Measurements from ENCODE around the gene DEDD2.
A peak's percentile ranks its signal among the peaks of the same experiment; 100 is the strongest.

DEDD2 gene

DNA sequence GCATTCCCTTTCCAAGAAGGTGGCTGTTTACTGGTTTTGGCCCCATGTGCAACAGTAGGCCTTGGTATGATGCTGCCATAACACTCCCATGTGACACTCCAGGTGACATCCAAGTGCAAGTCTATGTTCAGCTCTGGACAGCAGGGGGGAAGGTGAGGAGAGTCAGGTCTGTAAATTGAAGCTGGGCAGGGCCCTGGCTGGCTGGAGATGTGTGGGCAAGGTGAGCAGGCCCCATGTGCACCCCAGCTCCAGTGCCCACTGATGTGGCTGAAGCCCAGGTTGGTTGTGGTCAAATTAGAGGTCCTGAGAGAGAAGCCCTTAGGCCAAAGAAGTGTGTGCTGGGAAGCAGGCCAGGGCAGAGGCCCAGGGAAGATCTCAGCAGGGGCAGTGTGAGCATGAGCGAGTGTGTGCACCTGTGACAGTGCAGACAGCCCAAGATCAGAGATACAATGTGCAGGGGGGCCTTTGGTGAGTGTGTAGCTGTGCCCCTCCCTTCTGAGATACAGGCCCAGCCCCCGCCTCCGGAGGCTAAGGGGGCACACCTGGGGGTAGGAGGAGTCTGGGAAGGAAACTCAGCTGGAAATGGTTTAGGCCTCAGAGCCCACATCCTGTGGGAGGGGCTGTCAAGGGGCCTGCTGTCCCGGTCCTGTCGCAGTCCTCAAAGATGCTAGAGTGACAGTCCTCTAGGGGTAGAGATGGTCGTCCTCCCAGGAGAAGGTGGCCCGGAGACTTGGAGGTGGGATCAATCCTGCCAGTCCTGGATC, 18.6 kb downstream of the DEDD2 start:
- DNase-seq, result peak; percentile 85

DNA sequence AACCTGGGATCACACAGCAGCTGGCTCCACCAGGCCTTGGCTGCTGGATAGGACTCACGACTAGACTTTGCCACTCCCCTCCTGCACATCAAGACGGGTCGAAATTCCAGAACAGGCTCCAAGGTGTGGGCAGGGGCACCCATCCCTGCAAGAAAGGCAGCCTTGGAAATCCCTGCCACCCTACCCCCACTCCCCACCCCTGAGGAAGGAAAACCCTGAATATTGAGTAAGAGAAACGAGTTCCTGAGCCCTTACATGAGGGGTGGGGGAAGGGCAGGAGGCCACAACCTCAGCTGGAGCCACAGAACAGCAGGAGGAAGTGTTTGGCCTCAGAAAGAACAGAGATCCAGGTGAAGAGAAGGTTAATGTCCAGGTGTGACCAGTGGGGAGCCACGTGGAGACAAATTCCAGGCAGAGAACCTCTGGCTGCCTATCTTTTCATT, 20.1 kb downstream of the DEDD2 start:
- DNase-seq, result no peak

DNA sequence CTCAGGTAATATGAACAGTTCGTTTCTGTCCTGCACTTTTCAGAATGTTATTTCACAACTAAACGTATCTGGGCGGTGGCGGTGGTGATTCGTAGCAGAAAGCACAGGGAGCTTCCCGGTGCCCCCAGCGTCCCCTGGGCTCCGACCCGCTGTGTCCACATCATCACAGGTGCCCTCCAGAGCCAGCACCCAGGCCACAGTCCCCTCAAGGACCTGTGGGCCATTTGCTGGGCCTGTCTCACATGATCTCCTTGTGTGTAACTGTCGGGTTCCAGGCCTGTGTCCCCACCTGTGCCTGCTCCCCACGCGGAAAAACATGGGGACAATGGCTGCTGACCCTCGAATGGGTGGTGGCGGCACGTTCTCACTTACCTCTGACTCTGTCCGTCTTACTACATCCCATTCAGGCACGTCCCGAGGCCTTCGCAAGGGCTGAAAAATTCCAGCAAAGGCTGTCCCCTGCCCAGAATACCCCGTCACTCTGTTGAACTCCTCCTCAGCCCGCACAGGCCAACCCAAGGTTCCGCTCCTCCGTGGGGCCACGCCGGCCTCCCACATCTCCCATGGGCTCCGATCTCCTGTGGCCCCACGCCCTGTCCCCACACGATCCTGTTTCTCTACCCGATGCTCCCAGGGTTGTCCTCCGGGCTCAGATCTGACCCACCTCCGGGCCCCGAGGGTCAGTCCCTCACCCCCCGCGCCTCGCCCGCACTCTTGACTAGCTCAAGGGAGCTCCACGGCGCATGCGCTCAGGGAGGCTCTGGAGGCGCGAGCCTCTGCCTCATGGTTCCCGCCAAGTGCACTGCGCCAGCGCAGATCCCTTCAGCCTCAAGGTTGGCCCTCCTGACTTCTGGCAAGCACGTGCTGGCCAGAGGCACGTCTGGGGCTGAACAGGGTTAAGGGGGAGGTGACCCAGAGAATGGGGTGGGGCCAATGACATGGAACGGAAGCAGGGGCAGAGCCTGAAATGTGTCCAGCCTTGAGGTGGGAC, 21.2 kb downstream of the DEDD2 start:
- DNase-seq, result no peak

DNA sequence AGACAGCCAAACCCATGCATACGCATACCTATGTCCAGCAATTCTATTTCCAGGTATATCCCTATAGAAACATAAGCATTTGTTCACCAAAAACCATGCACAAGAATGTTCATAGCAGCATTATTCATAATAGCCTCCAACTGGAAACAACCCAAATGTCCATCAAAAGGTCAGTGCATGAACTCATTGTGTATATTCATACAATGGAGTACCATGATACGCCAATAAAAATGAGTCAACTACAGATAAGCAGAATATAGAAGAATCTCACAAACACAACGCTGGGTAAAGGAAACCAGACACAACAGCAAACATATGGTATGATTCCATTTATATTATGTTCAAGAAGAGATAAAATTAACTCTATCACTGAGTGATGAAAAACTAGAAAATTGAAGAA, 23.8 kb downstream of the DEDD2 start:
- no peak for DNase-seq

DNA sequence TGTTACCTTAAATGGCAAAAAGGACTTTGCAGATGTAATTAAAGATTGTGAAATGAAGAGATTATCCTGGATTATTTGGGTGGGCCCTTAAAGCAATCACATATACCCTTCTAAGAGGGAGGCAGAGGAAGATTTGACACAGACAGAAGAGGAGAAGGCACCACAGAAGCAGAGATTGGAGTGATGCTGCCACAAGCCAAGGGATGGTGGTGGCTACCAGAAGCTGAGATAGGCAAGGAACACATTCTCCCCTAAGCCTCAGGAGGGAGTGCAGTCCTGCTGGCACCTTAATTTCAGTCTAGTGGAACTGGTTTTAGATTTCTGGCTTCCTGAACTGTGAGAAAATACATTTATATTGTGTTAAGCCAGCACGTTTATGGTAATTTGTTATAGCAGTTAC, 24.2 kb downstream of the DEDD2 start:
- DNase-seq, result no peak

DNA sequence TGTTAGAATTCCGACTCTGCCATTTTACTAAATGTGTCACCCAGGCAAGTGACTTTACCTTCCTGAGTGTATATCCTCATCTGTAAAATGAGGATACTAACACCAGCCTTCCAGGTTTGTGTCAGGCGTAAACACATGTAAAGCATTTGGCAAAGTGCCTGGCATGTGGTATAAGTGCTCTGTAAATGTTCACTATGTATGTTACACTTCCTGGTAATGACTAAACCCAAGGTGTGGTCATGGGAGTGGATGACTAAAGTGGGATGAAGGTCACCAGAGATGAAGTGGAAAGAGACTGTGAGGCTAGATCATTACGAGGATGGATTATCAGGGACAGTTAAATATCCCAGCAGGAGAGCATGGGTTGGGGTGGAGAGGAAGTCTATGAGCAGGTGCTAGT, 25.6 kb downstream of the DEDD2 start:
- DNase-seq, result no peak

DNA sequence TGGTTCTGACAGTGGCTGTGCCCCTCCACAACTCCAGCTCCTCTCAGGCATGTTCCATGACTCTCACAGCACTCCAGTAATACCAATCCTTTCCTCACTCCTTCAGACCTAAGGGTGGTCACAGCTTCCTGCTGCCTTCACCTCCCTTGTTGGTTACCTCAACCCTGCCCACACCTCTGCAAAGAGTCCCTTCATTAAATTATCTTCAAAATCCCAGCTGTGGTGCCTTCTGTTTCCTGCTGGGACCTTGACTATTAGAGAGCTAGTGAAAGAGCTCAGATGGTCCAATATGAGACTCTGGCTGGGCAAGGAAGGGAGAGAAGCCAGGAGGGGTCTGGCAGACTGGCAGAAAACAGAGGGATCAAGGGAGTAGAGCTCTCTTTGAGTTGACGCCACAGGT, 26.1 kb downstream of the DEDD2 start:
- DNase-seq, result no peak

DNA sequence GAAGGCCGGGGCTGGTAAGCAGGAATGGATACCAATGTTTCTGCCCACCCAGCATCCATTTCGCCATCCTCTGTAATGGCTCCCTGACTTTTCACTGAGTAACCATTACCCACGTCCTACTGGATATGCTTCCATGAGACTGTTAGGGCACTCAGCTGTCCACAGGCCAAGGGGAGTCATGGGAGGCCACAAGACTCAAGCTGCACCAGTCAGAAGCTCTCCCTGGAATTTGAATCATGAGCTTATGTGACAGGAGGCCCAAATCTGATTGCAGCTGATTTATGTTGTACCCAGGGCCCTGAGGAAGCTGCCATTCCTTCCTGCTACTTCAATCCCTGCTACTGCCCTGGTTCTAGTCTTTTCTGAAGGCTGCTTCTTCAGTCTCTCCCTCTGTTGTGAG, 28.3 kb downstream of the DEDD2 start:
- DNase-seq, result no peak

DNA sequence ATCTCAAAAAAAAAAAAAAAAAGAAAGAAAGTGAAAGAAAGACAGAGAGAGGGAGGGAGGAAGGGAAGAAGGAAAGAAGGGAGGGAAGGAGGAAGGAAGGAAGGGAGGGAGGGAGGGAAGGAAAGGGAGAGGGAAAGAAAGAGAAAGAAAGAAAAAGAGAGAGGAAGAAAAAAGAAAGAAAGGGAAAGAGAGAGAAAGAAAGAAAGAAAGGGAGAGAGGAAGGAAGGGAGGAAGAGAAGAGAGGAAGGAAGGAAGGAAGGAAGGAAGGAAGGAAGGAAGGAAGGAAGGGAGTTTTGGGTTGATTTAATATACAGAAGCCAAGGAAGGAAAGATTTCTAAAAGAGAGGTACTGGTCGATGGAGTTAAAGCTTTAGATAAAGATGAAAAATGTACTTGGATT, 28.8 kb downstream of the DEDD2 start:
- DNase-seq, result no peak

DNA sequence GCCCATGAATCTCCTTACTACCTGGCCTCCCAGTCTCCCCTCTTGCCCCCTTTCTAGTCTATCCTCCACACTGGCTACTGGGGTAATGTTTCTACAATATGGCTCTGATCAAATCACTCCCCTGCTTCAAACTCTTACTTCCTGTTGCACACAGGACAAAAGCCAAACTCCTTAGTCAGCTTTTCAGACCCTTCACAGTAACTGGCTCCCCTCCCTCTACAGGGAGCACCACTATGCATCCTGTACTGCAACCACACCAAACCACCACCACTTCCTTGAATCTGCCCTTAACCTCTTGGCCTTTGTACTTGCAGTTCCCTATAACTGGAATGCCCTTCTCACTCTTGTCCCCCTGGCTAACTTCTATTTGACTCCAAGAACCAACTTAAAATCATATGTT, 32.2 kb downstream of the DEDD2 start:
- DNase-seq, result peak; percentile 40

DNA sequence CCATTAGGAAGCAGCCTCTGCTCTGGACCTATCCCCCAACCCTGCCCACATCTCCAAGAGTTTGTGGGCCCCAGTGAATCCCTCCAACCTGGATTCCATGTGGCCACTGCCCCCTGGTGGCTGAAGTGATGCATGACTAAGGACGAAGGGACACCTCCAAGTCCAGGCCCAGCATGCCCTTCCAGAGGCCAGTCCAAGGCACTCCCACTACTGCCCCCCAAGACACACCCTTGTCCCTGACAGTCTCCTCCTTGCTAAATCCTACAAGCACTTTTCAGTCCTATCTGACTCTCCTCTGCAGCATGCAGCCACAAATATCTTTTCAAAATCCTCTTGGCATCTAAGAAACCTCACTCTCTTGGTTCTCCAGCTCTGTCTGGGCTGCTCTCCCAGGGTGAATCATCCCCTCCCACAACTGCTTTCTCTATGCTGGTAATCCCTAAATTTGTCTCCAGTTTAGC, 33.0 kb downstream of the DEDD2 start:
- DNase-seq, result peak; percentile 48

DNA sequence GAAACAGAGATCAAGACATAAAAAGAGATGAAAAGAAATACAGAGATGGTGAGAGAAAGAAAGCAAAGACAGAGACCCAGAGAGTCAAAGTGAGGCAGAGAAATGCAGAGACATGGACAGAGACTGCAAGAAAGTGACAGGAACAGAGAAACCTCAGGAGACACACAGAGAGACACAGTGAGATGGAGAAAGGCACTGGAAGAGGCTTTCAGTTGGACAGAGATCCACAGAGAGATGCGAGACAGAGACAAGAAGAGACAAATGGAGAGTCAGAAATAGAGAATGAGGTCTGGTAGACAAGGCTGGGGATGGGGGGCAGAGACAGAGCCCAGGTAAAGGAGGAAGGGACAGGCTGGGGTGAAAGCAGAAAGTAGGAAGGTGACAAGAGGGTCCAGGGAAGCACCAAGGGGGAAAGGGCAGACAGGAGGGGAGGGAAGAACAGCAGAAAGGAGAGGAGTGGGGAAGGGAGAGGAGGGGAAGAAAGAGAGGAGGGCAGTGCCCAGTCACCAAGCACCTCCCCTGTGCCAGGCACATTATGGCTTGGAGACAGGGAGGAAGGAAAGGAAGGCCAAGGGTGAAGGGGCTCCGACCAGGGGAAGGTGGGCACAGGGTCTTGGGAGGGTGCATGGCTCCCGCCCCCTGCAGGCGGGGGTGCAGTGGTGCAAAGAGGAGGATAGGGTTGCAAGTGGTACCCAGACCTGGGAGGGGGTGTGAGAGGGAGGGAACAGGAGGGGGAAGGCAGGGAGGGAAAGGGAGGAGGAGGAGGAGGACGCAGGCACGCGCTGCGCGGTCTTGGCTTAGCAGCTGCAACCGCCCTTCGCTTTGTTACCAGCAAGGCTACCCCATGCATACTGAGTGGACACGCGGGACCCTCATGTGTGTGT, 38.4 kb downstream of the DEDD2 start:
- DNase-seq, result no peak

DNA sequence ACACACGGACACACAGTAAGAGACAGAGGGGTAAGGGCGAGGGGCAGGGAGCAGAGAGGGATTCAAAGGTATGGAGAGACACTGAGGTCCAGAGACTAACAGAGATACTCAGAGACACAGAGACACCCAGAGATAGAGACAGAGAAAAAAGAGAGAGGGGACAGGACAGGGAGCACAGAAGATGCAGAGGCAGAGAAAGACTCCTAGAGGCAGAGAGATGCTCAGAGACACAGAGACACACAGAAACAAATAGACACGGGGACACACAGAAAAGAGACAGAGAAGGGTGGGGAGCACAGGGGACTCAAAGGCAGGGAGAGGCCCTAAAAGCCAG, 39.8 kb downstream of the DEDD2 start:
- DNase-seq, result no peak

DNA sequence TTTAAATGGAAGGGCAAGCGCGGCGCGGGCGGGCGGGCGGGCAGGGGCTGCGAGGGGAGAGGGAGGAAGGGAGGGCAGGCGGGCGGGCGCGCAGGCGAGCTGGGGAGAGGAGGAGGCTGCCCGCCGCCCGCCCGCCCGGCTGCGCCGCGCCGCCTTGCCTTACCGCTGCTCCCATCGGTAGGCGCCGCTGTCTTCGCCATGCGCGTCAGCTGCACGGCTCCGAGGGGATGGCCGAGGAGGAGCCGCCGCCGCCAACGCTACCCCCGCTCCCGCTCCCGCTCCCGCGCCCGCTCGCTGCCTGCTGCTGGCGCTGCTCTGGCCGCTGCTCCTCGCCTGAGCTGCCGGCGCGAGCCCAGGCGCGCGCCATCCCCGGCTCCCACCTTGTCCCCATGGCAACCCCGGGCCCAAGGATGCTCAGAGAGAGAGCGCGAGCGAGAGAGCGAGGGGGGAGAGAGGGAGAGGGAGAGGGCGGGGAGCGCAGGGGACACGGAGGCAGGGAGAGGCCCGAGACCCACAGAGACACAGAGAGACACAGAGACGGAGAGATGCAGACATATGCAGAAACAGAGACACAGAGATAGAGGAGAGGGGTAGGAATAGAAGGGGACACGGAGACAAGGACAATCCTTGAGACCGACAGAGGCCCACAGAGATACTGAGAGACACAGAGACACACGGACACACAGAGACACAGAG, 40.3 kb downstream of the DEDD2 start:
- peak; percentile 73 for DNase-seq

DNA sequence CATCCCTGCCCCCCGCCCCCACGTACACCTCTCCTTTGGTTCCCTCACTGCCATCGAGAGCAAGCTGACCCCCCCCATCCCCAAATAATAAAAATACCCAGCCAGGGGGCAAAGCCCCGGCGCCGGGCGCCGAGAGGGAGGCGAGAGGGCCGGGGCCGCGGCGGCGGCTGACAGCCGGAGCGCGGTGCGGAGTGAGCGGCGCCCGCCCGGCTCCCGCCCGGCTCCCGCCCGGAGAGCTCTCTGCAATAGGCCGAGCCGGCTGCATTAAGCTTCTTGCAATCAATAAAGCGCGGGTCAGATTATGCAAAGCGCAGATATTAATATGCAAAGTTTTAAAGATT, 40.9 kb downstream of the DEDD2 start:
- DNase-seq, result no peak

DNA sequence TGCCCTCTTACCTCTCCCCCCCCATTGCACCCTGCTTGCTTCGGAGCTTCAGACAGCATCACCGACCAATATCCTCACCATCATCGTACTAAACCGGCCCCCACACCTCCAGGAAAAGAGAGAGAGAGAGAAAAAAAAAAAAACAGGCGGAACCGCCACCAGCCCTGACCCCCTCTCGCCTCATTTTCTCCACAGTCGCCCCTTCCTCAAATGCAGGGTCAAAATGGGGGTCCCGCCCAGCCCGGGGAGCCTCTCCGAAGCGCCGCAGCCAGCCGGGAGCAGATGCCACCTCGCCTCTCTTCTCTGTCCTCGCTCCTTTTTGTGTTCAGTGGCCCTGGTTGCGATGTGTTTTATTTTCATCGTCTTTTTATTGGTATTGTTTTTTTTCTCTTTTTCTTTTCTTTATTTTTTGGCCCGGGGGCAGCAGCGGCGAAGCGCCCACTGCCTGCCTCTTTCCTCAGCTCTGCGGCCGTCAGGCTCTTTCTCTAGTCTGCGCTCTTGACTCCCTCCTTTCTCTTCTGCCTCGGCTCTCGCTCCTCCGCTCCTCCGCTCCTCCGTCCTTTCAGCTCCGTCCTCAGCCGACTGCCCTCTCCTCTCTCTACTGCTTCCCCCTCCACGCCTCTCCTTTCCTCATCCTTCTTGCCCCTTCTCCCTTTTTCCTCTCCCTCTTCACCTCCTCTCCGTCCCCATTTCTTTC, 41.4 kb downstream of the DEDD2 start:
- DNase-seq, result no peak

DNA sequence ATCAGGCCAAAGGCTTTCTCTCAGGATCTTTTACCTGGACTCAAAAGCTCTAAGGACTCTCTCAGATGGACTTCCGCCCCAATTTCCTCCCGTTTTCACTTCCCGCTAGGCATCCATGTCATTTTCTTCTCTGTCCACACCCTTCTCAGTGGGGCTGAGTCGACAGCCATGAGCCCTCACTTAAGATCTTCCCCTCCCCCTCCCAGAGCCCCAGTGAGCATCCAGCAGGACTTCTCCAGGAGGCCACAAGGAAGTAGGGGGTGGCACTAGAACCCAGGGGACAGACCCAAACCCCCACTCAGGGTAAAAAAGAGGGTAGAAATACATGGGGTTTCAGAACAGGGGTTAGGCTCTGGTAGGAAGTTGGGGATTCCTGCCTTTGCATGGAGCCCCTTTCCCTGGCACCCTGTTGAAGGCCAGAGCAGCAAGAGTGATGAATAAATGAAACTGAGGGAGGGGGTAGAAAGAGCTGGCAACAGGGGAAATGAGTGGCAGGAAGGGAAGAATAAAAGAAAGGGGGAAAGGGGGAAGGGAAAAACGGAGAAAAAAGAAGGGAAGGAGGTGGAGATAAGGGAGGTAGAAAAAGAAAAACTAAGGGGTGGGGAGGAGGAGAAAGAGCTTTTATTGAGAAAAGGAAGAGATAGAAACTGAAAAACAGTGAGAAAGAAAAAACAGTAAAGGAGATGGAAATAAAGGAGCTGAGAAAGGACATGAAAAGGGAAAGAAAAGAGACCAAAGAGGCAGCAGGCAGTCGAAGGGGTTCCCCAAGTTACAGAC, 42.3 kb downstream of the DEDD2 start:
- DNase-seq, result no peak

DNA sequence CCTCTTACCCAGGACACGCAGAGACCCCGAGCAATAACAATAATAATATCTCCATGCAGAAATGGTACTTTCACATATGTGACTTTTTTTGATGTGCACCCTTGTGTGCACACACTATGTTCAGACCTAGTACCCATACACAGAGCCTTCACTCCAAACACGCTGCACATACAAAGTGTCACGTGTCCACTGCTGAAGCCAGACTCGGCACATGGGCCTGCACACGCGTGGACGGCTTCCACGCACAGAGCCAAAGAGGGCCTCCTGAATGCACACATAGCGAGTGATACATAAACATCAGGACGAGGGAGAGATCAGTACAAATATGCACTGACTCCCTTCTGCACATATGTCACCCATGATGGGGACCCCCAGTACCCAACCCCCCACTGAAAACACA, 43.3 kb downstream of the DEDD2 start:
- DNase-seq, result no peak

DNA sequence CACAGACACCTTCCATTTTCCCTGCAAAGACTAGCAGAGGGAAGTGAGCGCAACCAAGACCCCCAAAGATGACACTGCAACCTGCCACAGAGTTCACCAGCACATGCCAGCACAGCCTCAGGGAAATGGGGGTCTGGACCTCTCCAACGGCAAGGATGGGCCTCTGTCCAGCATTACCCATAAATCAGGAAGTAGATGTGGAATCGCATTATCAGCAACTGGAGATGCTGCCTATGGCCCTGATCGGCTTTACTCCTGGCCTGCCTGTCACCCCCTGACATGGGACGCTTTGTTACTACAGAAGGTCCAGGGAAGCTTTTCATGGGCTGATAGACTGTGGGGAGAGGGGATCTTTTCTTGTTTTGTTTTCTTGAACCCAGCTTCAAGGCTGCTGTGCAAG, 43.8 kb downstream of the DEDD2 start:
- DNase-seq, result no peak

DNA sequence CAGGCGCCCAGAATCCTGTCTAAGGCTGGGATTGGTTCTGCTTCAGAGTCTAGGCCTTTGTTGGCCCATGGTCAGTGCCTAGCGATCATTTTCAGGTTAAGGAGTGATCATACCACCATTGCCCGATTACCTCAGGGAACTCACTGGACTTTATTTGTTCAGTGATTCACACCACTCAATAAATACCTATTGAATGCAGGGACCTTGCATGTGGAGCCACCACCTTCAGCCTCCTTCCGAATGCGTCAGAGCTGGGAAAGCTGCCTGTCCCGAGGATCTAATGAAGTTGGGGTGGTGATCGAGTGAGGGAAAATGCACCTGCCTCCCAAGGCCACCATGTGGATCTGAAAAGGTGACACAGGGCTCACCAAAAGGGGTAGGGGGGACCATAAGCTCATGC, 45.2 kb downstream of the DEDD2 start:
- no peak for DNase-seq

DNA sequence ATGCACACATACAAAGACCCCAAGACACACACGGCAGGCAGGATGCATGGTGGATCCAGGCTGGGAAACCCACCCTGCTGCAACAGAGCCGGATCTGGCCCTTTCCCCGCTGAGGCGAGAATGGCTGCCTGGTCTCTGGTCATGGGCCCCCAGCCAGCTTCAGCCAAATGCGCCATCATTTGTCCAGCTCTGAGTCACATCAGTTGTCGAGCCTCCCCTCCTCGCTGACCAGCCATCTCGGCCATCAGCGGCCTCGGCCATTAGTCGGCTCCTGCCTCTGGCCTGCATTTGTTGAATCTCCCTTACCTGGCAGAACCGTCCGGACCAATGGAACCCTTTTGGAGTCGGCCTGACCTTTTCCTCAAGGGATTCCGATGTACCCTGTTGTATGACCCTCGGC, 46.8 kb downstream of the DEDD2 start:
- DNase-seq, result no peak

All from central memory CD4-positive, alpha-beta T cell (primary cell).